GM12873 (cell line): Measurements from ENCODE around the gene NECAB3.

Experiments used
- TF ChIP-seq, protein P1 (sequence below): IDR thresholded peaks from 2 replicates; pipeline ENCODE4 v1.5.1; 2012; ENCODE audit warnings: low read depth, mild to moderate bottlenecking, moderate library complexity, low read length, control low read depth; ENCODE audit not compliant: insufficient read depth; ENCODE audit errors: missing control alignments

NECAB3 gene

GRCh38 chr20:33645396-33645795 is 28.8 kb downstream of the NECAB3 start:
- TF ChIP-seq, protein P1, sequence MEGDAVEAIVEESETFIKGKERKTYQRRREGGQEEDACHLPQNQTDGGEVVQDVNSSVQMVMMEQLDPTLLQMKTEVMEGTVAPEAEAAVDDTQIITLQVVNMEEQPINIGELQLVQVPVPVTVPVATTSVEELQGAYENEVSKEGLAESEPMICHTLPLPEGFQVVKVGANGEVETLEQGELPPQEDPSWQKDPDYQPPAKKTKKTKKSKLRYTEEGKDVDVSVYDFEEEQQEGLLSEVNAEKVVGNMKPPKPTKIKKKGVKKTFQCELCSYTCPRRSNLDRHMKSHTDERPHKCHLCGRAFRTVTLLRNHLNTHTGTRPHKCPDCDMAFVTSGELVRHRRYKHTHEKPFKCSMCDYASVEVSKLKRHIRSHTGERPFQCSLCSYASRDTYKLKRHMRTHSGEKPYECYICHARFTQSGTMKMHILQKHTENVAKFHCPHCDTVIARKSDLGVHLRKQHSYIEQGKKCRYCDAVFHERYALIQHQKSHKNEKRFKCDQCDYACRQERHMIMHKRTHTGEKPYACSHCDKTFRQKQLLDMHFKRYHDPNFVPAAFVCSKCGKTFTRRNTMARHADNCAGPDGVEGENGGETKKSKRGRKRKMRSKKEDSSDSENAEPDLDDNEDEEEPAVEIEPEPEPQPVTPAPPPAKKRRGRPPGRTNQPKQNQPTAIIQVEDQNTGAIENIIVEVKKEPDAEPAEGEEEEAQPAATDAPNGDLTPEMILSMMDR, result no peak

DNA sequence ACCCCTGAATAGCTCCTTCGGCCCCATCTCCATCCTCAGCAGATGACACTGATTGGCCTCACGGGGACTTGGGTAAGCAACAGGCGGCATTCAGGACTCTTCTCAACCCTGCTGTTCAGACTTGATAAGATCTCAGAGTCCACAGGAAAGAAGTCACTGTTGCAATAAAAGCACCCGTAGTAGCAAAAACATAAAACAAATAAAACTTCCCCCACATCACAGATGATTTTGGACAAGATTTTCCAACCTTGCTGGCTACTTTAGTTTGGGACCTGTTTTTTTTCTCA is 29.2 kb downstream of the NECAB3 start:
- TF ChIP-seq, protein P1, result no peak

GRCh38 chr20:33644313-33645071 is 29.7 kb downstream of the NECAB3 start:
- TF ChIP-seq, protein P1, result no peak

- TF ChIP-seq, protein P1, result no peak
These were observed 33.9 kb downstream of the NECAB3 start for GRCh38 chr20:33640287-33640686.

DNA sequence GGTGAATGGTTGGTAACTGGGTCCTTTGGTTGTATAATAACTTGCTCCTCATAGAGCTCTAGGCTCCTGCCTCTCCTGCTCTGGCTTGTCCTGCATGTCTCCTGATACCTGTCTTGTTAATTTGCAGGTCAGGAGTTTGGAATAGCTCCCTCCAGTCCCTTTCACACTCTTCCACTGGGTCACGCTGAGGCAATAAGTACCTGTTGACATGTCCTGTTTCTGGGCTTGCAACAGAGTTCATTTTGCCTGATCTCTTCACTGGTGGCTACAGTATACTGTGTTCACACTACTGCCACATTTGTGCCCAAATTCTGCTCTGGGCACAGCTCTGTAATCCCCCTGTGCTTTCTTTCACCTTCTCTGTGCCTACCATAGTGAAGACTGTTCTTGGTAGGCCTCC is 37.5 kb downstream of the NECAB3 start:
- TF ChIP-seq, protein P1, result no peak

DNA sequence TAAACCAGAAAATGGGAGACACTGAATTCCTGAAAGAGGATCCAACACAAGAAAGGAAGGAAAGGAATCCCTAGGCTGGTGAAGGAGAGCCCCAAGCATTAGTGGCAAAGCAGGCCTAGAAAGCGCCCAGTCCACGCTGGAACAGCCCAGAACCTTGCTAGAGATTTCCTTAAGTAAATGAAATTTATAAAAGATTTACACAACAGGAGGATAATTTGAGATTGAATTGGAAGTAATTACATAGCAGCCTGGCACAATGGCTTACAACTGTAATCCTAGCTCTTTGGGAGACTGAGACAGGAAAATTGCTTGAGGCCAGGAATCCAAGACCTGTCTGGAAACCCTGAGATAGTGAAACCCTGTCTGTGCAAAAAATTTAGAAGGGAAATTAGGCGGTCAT is 38.9 kb downstream of the NECAB3 start:
- TF ChIP-seq, protein P1, result no peak

DNA sequence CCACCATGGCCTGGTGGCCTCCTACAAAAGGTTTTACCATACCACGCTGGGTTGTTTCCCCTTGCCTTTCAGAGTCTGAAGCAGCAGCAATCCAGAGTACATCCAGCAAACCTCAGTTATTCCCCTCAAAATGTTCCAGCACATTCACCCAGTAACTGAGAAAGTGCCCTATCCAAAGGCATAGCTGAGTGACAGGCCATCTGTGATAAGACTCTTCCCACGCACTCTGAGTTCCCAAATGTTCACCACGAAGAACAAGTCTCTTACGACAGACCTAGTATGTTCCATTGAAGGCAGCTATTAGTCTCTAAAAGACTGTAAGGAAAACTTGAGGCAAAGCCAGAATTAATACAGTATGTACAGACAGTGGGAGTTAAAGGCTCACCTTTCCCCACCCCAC is 43.7 kb downstream of the NECAB3 start:
- TF ChIP-seq, protein P1, result no peak
